SU-DHL-6 (cell line): Measurements from ENCODE around the gene RGS7.

Experiments
- H2AFZ ChIP-seq: fragments of 200-600 bp; sonication (generic); 2 replicates; pipeline ENCODE4 v1.6.1; 2014; ENCODE audit warnings: low read depth, mild to moderate bottlenecking, moderate library complexity, mixed read lengths, antibody characterized with exemption, low read length; ENCODE audit not compliant: severe bottlenecking
- H3F3A ChIP-seq: fragments of 200-600 bp; shearing (Covaris generic); 2 replicates; pipeline ENCODE4 v1.6.0; 2016; ENCODE audit warnings: antibody characterized with exemption, mild to moderate bottlenecking; ENCODE audit not compliant: insufficient read depth
- H3K27ac ChIP-seq: fragments of 200-600 bp; sonication (generic); 2 replicates; pipeline ENCODE4 v1.5.1; 2016; ENCODE audit warnings: low read depth, mild to moderate bottlenecking, low read length, moderate library complexity, mixed read lengths
- H3K27me3 ChIP-seq: fragments of 200-600 bp; sonication (generic), shearing (Covaris generic); 2 replicates; pipeline ENCODE4 v1.6.0; 2014; ENCODE audit warnings: mild to moderate bottlenecking, low read length
- H3K36me3 ChIP-seq: fragments of 200-600 bp; sonication (generic); 2 replicates; pipeline ENCODE4 v1.6.1; 2014; ENCODE audit warnings: mild to moderate bottlenecking, low read length, mixed read lengths
- H3K4me2 ChIP-seq: fragments of 300-600, 200-600 bp; shearing (Covaris generic), sonication (generic); 2 replicates; pipeline ENCODE4 v1.6.0; 2014; ENCODE audit warnings: low read length, low read depth, mild to moderate bottlenecking; ENCODE audit not compliant: poor library complexity, severe bottlenecking
- H3K4me3 ChIP-seq: fragments of 200-600 bp; sonication (generic); 2 replicates; pipeline ENCODE4 v1.5.1; 2014; ENCODE audit warnings: antibody characterized with exemption, low read length, mild to moderate bottlenecking, mixed read lengths; ENCODE audit not compliant: insufficient read depth, poor library complexity, severe bottlenecking
- H3K79me2 ChIP-seq: fragments of 200-600 bp; sonication (generic); 2 replicates; pipeline ENCODE4 v1.6.1; 2014; ENCODE audit warnings: mild to moderate bottlenecking, low read length, moderate library complexity; ENCODE audit not compliant: insufficient read depth
- H3K9ac ChIP-seq: fragments of 200-600 bp; sonication (generic); 2 replicates; pipeline ENCODE4 v1.7.0; 2014; ENCODE audit warnings: mild to moderate bottlenecking, low read length
- H3K9me2 ChIP-seq: fragments of 200-600 bp; sonication (generic); replicated peaks from 2 replicates; pipeline ENCODE4 v1.6.1; 2014; ENCODE audit warnings: low read length; ENCODE audit not compliant: insufficient read depth
- H3K9me3 ChIP-seq: fragments of 200-600 bp; sonication (generic); 2 replicates; pipeline ENCODE4 v1.6.1; 2014; ENCODE audit warnings: low read length, mixed read lengths; ENCODE audit not compliant: insufficient read depth
- H4K20me1 ChIP-seq: fragments of 200-600 bp; sonication (generic); 2 replicates; pipeline ENCODE4 v1.6.1; 2014; ENCODE audit warnings: low read depth, mild to moderate bottlenecking, antibody characterized with exemption, low read length, moderate library complexity, mixed read lengths
- EZH2phosphoT487 ChIP-seq: fragments of 200-600 bp; sonication (generic), shearing (Covaris generic); conservative IDR thresholded peaks from 2 replicates; pipeline ENCODE4 v1.6.1; 2018; ENCODE audit warnings: mild to moderate bottlenecking, antibody characterized with exemption, low read length, moderate library complexity, mixed read lengths
- TF ChIP-seq, protein P1 (sequence below): fragments of 200-600 bp; sonication (generic); IDR thresholded peaks from one replicate; pipeline ENCODE4 v1.5.1; 2017; ENCODE audit warnings: antibody characterized with exemption, mild to moderate bottlenecking, low read length, moderate library complexity; ENCODE audit not compliant: insufficient read depth, poor library complexity, severe bottlenecking

RGS7 gene

DNA sequence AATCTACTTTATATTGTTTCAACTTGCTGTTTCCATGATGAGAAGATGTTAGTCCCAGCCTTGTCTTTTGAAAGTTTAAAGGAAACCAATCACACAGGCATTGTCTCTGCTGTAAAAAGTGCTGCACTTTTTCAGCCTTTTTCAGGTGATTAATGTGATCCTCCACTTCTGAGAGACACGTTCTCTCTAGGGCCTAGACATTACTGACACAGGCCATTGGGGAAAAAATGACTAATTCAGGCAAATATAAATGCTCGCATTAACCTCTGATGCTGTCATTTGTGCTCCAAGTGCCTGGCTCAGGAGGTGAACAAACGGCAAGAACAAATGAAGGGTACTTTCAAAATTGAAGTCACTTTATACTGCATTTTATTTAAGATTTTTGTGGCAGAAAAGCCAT is 32.4 kb upstream of the RGS7 start:
- no peaks in the 10 kb centered on the region for H3K9me2 ChIP-seq
- no peak overlapping the region for H3K4me2 ChIP-seq
- H3K27me3 ChIP-seq = no peaks in the 10 kb centered on the region
- TF ChIP-seq, protein P1, sequence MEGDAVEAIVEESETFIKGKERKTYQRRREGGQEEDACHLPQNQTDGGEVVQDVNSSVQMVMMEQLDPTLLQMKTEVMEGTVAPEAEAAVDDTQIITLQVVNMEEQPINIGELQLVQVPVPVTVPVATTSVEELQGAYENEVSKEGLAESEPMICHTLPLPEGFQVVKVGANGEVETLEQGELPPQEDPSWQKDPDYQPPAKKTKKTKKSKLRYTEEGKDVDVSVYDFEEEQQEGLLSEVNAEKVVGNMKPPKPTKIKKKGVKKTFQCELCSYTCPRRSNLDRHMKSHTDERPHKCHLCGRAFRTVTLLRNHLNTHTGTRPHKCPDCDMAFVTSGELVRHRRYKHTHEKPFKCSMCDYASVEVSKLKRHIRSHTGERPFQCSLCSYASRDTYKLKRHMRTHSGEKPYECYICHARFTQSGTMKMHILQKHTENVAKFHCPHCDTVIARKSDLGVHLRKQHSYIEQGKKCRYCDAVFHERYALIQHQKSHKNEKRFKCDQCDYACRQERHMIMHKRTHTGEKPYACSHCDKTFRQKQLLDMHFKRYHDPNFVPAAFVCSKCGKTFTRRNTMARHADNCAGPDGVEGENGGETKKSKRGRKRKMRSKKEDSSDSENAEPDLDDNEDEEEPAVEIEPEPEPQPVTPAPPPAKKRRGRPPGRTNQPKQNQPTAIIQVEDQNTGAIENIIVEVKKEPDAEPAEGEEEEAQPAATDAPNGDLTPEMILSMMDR = no peak
- TF ChIP-seq EZH2phosphoT487 = no peak
- H2AFZ ChIP-seq = no peak overlapping the region
- no peaks in the 10 kb centered on the region for H3K36me3 ChIP-seq
- H3F3A ChIP-seq = no peaks in the 10 kb centered on the region
- H3K9ac ChIP-seq = no peak overlapping the region
- no peaks in the 10 kb centered on the region for H3K9me3 ChIP-seq
- no peaks in the 10 kb centered on the region for H3K79me2 ChIP-seq
- H3K4me3 ChIP-seq = no peak overlapping the region
- H4K20me1 ChIP-seq = no peaks in the 10 kb centered on the region
- H3K27ac ChIP-seq = no peak overlapping the region

DNA sequence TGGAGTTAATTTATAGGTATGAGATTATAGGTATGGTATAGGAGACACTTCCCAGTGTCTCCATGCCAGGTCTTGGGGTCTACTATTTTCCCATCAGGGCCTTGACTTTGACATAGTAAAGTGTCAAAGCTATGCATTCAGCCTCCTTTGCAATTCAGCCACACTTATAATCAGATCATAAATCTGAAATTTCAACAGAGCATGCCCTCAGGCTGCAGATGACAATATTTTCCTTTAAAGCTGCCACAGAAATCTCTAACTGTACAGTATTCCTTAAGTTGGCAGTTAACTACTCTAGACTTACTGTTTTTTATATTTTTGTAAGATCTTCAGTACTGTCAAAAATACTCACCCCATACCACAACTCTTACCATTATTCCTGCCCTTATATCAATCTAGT is 30.2 kb upstream of the RGS7 start:
- no peaks in the 10 kb centered on the region for H3K27me3 ChIP-seq
- no peaks in the 10 kb centered on the region for H3K9me2 ChIP-seq
- no peak overlapping the region for H2AFZ ChIP-seq
- no peaks in the 10 kb centered on the region for H3K36me3 ChIP-seq
- H3K4me2 ChIP-seq = no peak overlapping the region
- no peak overlapping the region for H3K4me3 ChIP-seq
- no peak for TF ChIP-seq EZH2phosphoT487
- TF ChIP-seq, protein P1 = no peak
- no peak overlapping the region for H3K9ac ChIP-seq
- no peaks in the 10 kb centered on the region for H3K79me2 ChIP-seq
- H3K27ac ChIP-seq = no peak overlapping the region
- H3F3A ChIP-seq = no peaks in the 10 kb centered on the region
- no peaks in the 10 kb centered on the region for H3K9me3 ChIP-seq
- no peaks in the 10 kb centered on the region for H4K20me1 ChIP-seq

DNA sequence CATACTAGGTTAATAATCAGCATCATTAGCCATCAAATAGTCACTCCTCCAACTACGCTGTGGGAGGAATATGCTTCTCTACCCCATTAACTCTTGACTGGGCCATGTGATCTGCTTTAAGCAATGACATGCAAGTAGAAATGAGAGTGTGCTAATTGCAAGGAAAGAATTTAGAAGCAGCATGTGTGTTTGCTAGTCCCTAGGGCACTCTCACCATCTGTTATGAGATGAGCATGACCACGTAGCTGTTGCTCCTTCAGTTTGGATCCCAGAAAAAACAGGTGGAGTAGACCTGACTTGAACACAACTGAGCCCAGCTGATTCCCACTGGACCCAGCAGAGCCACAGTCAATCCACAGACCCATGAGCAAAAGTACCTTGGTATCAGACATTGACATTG is 19.7 kb upstream of the RGS7 start:
- Histone ChIP-seq H3K9me3 (no peaks in the 10 kb centered on the region), H3K9me2 (no peaks in the 10 kb centered on the region), H4K20me1 (no peaks in the 10 kb centered on the region), H3K36me3 (no peaks in the 10 kb centered on the region), H3K27me3 (no peaks in the 10 kb centered on the region), H3K4me3 (no peak overlapping the region), H2AFZ (no peak overlapping the region), H3K4me2 (no peak overlapping the region), H3K27ac (no peak overlapping the region), H3F3A (no peaks in the 10 kb centered on the region), H3K79me2 (no peaks in the 10 kb centered on the region), H3K9ac (no peak overlapping the region)
- TF ChIP-seq, protein P1 = no peak
- TF ChIP-seq EZH2phosphoT487 = no peak

DNA sequence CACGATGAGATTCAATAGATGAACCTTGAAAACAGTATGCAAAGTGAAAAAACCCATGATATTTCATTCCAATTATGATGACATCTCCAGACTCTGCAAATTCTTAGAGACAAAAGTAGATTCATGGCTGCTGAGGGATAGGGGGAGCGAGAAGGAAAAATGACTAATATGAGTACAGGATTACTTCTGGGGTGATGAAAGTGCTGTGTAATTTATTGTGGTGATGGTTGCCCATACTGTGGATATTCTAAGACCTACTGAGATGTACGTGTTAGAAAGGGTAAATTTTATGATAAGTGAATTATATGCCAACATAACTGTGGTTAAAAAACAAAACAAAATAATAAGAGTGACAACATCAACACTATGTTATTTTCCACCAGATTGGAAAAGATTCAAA is 18.9 kb upstream of the RGS7 start:
- H3K9me2 ChIP-seq = no peaks in the 10 kb centered on the region
- no peak overlapping the region for H3K9ac ChIP-seq
- no peak overlapping the region for H3K4me2 ChIP-seq
- no peaks in the 10 kb centered on the region for H4K20me1 ChIP-seq
- H3F3A ChIP-seq = no peaks in the 10 kb centered on the region
- no peak overlapping the region for H2AFZ ChIP-seq
- H3K27ac ChIP-seq = no peak overlapping the region
- H3K4me3 ChIP-seq = no peak overlapping the region
- H3K27me3 ChIP-seq = no peaks in the 10 kb centered on the region
- no peak for TF ChIP-seq EZH2phosphoT487
- TF ChIP-seq, protein P1 = no peak
- no peaks in the 10 kb centered on the region for H3K9me3 ChIP-seq
- no peaks in the 10 kb centered on the region for H3K36me3 ChIP-seq
- no peaks in the 10 kb centered on the region for H3K79me2 ChIP-seq
